Jurkat, Clone E6-1 (cell line): ENCODE results near the gene SYNPR. TPM values are rescaled to one million over a fixed set of nuclear protein-coding genes. Genes with fewer than 3 reads are reported as not detected.
"Not testable (repeated sequence)": the region's sequence is repeated elsewhere in the genome, so short reads cannot be mapped to it uniquely, and the experiment has no call there.

ENCODE experiments used
- DNase-seq: peaks from one replicate; pipeline ENCODE4 v3.0.0-alpha.2; 2011; ENCODE audit warnings: low read depth, low spot score
- H3K4me3 ChIP-seq: 2 replicates; pipeline ENCODE4 v1.5.1; 2011; ENCODE audit warnings: mild to moderate bottlenecking, low read length, control low read depth, moderate library complexity
- polyA plus RNA-seq: library from polyadenylated mRNA; unstranded; fragments of >200 nt; gene quantifications from one replicate; pipeline ENCODE4 v1.2.1, GENCODE V29; 2012; ENCODE audit warnings: missing spikeins; ENCODE audit not compliant: insufficient read length, insufficient read depth

The SYNPR gene
- not detected for polyA plus RNA-seq

GRCh38 chr3:63278171-63279004, at the start of gene SYNPR:
SYNPR (plus strand) TSS chr3:63278308.
- DNase-seq: no peak
- H3K4me3 ChIP-seq: no peak within 1 kb of the TSS

GRCh38 chr3:63228677-63229076, 49.4 kb upstream of the SYNPR start:
- DNase-seq: peak; percentile 32
- H3K4me3 ChIP-seq: no peak overlapping the region

DNA sequence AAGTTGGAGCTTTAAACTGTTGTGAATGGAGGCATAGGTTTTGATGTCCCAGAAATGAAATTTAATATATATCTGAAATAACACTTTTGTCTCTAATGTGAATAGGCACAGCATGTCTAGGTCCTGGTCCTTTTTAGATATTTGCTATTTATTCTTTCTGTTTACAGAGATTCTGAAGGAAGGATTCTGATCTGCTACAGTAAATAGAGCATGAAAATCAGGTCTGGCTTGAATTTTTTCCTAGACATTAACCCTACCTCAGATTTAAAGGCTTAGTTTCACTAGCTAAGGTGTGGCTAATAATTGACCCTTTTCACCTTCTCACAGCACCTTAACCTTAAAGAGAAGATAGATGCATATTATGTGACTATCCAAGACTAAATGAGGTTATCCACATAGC, 48.0 kb upstream of the SYNPR start:
- DNase-seq: no peak
- H3K4me3 ChIP-seq: no peak overlapping the region

GRCh38 chr3:63231643-63232042, 46.5 kb upstream of the SYNPR start:
- DNase-seq: no peak
- no peak overlapping the region for H3K4me3 ChIP-seq

DNA sequence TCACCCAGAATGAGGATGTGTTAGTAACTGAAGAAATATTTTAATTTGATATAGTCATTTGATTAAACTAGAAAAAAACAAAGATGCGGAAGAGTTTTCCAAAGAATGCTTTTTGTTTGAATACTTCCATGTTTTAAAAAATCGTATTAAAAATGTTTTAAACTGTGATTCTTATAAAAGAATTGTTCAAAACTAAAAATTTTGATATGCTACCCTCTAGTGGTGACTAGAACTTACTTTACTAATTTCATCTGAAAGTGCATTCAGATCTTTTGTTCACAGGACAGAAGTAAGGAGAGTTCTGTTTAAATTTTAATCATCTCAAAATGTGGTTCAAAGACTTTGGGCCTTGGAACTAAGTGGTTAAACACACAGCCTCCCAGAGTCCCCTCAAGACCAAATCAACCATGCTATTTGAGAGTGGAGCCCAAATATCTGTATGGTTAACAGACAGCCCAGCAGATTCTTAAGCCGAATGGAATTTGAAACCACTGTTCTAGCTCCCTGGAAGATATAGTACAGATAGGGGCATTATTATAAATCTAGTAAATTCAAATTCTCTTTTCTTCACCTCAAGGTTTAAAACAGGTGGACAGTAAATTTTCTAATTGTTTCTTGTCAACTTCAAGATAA, 45.2 kb upstream of the SYNPR start:
- no peak overlapping the region for H3K4me3 ChIP-seq
- DNase-seq: no peak

DNA sequence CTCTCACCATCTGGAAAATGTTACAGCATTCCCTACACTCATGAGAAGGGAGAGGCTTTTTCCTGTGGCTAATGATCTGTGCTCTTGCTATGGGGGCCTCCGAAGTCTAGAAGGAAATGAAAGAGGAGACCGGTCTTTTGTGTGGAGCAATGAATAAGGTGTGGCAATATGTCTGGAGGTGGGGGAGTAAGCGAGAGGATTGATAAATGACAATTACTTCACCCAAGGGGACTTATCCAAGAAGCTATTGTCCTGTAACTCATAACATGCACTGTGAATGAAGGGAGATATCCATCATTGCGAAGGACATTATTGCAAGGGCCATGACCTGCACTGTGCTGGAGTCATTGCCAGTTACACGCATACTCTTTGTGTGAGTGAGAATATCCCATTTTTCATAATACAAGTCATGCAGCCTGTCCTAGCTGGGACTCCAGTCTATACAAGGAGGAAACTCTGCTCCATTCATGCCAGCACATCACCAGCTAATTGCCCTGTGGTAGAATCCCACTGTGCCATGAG, 37.7 kb upstream of the SYNPR start:
- H3K4me3 ChIP-seq: no peak overlapping the region
- no peak for DNase-seq

- no peak overlapping the region for H3K4me3 ChIP-seq
- no peak for DNase-seq
These were observed 36.0 kb upstream of the SYNPR start for GRCh38 chr3:63242124-63242523.

DNA sequence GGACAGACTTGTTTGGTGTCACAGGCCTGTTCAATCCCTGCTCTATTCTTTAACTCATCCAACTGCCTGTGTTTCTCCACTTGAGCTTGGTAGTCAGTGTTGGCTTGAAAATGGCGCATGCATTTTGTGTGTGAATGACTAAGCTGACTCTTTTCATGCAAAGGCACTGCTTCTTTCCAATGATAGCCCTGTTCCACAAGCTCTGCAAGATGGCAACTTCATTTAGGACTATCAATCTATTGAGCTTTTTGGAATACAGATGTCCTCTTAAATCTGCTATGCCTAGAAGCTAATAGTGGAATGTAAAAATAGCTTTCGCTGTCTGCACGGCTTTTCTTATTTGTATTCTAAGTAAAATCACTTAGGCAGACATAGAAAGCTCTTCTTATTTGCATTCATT, 33.6 kb upstream of the SYNPR start:
- H3K4me3 ChIP-seq: no peak overlapping the region
- DNase-seq: no peak

DNA sequence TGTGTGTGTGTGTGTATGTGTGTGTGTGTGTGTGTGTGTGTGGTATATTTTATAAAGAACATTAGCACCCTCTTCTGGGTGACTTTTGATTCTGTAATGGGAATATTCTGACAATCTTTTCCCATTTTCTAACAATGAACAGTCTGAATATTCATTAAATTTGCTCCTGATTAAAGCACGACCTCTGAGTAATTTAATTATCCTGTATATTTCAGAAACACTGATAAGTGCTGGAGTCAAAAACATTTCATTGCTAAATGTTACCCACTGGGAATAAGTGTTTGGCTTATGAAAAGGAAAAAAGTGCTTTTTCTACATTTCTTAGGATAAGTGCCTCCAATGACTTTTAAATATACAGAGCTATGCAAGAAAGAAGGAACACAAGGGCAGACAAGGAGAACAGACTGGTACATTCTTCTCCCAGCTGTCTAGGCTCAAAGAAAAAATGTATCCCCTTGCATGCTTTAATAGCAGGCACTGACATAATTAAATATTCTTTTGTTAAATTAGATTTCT, 32.3 kb upstream of the SYNPR start:
- DNase-seq: no peak
- H3K4me3 ChIP-seq: no peak overlapping the region

DNA sequence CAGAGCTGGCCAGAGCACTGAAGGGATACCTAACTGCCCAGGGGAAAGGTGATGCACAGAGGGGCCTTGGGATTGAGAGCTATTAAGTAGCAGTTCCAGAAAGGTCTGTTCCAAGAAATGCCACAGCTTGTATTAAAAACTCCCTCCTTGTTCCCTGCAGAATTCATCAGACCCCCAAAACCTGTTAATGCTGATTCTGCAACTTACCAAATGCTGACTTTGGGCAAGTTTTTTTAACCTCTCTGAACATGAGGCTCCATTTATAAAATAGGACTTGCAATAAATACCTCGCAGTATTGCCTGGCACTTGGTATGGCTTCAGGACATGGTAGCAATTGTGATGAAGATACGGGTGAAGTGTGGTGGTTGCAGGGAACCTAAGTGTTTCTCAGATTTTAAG, 30.1 kb upstream of the SYNPR start:
- no peak for DNase-seq
- no peak overlapping the region for H3K4me3 ChIP-seq

GRCh38 chr3:63251499-63251898, 26.6 kb upstream of the SYNPR start:
- H3K4me3 ChIP-seq: no peak overlapping the region
- no peak for DNase-seq

DNA sequence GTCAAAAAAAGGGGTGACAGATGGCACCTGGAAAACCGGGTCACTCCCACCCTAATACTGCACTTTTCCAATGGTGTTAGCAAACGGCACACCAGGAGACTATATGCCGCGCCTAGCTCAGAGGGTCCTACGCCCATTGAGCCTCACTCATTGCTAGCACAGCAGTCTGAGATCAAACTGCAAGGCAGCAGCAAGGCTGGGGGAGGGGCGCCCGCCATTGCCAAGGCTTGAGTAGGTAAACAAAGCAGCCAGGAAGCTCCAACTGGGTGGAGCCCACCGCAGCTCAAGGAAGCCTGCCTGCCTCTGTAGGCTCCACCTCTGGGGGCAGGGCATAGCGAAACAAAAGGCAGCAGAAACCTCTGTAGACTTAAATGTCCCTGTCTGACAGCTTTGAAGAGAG, 22.3 kb upstream of the SYNPR start:
- H3K4me3 ChIP-seq, DNase-seq: not testable (repeated sequence)

GRCh38 chr3:63264716-63265115, 13.4 kb upstream of the SYNPR start:
- H3K4me3 ChIP-seq: no peak overlapping the region
- no peak for DNase-seq

DNA sequence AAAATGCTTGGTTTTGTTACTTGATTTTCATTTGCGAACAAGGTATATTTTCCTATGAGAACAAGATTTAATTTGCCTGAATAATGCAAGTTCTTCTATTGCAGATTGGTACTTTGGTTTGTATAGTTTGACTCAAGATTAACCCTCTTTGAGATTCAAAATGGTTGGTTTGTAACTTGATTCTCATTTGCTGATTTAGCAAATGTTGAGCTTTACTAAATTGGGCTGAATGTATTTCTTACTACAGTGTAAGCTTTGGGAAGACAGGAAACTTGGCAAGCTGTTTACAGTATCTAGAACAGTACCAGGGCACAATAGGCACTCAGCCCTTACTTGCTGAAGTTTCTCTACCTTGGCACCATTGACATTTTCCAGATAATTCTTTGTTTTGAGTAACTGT, 3.7 kb upstream of the SYNPR start:
- H3K4me3 ChIP-seq: no peak overlapping the region
- DNase-seq: no peak

GRCh38 chr3:63279005-63279841, 1.1 kb downstream of the SYNPR start:
- no peak overlapping the region for H3K4me3 ChIP-seq
- no peak for DNase-seq

GRCh38 chr3:63287610-63288009, 9.5 kb downstream of the SYNPR start:
- DNase-seq: no peak
- H3K4me3 ChIP-seq: no peak overlapping the region

GRCh38 chr3:63290686-63291085, 12.6 kb downstream of the SYNPR start:
- no peak for DNase-seq
- no peak overlapping the region for H3K4me3 ChIP-seq

DNA sequence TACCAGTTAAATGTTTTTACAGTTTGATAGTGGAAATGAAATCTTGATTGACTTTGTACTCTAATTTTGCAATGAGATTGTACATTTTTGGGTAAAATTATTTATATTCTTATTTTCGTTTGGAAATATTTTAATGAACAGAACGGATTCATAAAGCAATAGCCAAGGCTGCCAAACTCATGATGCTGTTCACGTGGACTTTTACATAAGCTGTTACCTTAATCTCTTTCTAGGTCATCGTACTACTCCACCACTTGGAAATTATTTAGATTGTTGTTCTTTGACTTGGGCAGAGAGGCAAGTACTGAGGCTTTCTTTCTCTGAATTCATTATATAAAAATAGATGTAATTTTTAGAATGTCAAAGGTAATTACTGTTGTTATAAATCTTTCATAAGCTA, 16.2 kb downstream of the SYNPR start:
- DNase-seq: no peak
- no peak overlapping the region for H3K4me3 ChIP-seq

GRCh38 chr3:63295356-63295755, 17.2 kb downstream of the SYNPR start:
- DNase-seq: no peak
- no peak overlapping the region for H3K4me3 ChIP-seq
